Omental fat pad (tissue), 4 donors: Measurements from ENCODE around the gene ANK3. TPM values are rescaled to one million over a fixed set of nuclear protein-coding genes. Genes with fewer than 3 reads are reported as not detected.

Source experiments
- ATAC-seq: fragments of 150-250 bp; one replicate; pipeline ENCODE4 v1.9.1; 2016; ENCODE audit warnings: mild to moderate bottlenecking, moderate library complexity; ENCODE audit not compliant: low FRiP score
- DNase-seq: peaks from one replicate; pipeline ENCODE4 v3.0.0-alpha.2; 2019; ENCODE audit warnings: low spot score
- total RNA-seq, 4 donors: library from RNA; depleted of rRNA; stranded (reverse); fragments of >200 nt; gene quantifications; one replicate each; pipeline ENCODE4 v1.1.0, GENCODE V29; 2016
- TF ChIP-seq, protein P1 (sequence below), 3 donors: fragments of 450-650 bp; IDR thresholded peaks; one replicate each; pipeline ENCODE4 v1.5.1; 2016 to 2017; ENCODE audit warnings: antibody characterized with exemption in 3 of 3, mild to moderate bottlenecking in 3 of 3, moderate library complexity in 2 of 3

ANK3 gene
- total RNA-seq, 4 donors from 2014 or later, result 10.5 to 22.5 (median 13.3) TPM

DNA sequence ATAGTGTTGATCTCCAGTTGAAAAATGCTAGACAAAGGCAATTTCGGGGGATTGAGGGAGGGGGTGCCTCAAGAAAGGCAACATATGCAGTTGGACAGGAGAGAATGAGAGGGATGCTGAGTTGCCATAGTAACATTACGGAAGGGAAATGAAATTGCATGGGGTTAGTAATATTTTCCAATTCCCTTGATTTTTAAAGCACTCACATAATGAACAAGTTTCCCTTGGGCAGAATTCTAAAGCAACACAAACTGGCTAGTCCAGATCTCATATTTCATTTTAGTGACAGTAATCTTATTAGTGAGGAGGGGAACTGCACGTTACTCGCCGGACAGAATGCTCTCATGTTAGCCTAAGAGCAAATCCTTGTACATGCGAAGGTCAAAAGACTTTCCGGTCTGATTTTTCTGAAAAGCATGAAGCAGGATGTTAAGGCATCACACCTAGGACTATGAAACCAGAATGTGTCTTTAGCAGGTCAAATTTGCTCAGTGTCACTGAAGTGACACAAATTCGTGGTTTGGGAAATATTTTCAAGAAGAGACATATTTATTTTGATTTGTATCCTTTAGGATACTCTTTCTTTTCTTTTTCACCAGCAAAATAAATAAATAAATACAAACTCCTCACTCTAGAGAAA, 165.5 kb downstream of the ANK3 start:
- TF ChIP-seq, protein P1, sequence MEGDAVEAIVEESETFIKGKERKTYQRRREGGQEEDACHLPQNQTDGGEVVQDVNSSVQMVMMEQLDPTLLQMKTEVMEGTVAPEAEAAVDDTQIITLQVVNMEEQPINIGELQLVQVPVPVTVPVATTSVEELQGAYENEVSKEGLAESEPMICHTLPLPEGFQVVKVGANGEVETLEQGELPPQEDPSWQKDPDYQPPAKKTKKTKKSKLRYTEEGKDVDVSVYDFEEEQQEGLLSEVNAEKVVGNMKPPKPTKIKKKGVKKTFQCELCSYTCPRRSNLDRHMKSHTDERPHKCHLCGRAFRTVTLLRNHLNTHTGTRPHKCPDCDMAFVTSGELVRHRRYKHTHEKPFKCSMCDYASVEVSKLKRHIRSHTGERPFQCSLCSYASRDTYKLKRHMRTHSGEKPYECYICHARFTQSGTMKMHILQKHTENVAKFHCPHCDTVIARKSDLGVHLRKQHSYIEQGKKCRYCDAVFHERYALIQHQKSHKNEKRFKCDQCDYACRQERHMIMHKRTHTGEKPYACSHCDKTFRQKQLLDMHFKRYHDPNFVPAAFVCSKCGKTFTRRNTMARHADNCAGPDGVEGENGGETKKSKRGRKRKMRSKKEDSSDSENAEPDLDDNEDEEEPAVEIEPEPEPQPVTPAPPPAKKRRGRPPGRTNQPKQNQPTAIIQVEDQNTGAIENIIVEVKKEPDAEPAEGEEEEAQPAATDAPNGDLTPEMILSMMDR (IDR thresholded peaks at IDR 0.05), result no peak
- ATAC-seq, result no peak
- DNase-seq, result no peak

DNA sequence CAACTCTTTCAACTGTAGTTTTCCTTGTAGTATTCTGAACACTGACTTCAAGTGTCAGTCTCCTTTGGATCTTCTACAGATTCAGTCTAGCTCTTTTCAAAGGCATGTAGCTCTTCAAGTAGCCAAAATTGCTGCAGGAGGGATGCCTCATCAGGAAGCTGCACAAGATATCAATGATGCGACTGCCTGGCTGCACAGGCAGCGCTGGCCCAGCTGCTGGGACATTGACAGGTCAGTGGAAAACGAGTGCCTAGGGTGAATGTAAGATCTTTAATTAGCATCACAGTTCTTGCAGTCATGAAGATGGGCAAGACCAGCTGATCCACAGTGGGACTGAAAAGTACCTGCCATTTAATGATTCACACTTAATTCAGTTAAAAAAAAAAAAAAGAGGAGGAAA, 167.6 kb downstream of the ANK3 start:
- ATAC-seq, result no peak
- TF ChIP-seq, protein P1 (IDR thresholded peaks at IDR 0.05), result no peak

GRCh38 chr10:60212195-60212594, 177.5 kb downstream of the ANK3 start:
- ATAC-seq, result no peak
- no peak for DNase-seq
- TF ChIP-seq, protein P1 (IDR thresholded peaks at IDR 0.05), result no peak

More for the DNA sequence above, 167.6 kb downstream of the ANK3 start:
- no peak for DNase-seq

GRCh38 chr10:60209874-60210570, 179.7 kb downstream of the ANK3 start:
- ATAC-seq, result no peak

GRCh38 chr10:60208676-60209269, 180.9 kb downstream of the ANK3 start:
- DNase-seq, result no peak
- TF ChIP-seq, protein P1 (IDR thresholded peaks at IDR 0.05), result no peak
- ATAC-seq, result no peak

More at GRCh38 chr10:60209874-60210570, 179.7 kb downstream of the ANK3 start:
- no peak for DNase-seq
- TF ChIP-seq, protein P1 (IDR thresholded peaks at IDR 0.05), result no peak

- no peak for ATAC-seq
- TF ChIP-seq, protein P1 (IDR thresholded peaks at IDR 0.05), result no peak
- DNase-seq, result no peak
Observed at GRCh38 chr10:60207894-60208293, 181.8 kb downstream of the ANK3 start.
